Activated B cell treated with CpG ODN at 0.5 μM for 24 hours (primary cell): Measurements from ENCODE around the gene VGLL3. TPM values are rescaled to one million over a fixed set of nuclear protein-coding genes. Genes with fewer than 3 reads are reported as not detected.

ENCODE experiments used
- ATAC-seq: fragments of 200-7000 bp; cut with Tn5 transposase; one replicate; pipeline ENCODE4 v1.10.0; 2021; ENCODE audit warnings: low read depth, mild to moderate bottlenecking, moderate library complexity
- CTCF ChIA-PET: fragments of 350-600 bp; sonication (Branson Sonifier 250); formaldehyde crosslinking; loops from one replicate; lab custom pipeline; 2021; ENCODE audit warnings: antibody characterized with exemption; lab: Charles Lee
- POLR2A ChIA-PET: fragments of 350-600 bp; sonication (Branson Sonifier 250); formaldehyde crosslinking; loops from one replicate; lab custom pipeline; 2021; ENCODE audit warnings: antibody characterized with exemption; lab: Charles Lee
- DNase-seq: peaks from one replicate; pipeline ENCODE4 v3.0.0; 2022
- H3K27ac Mint-ChIP-seq: one replicate; pipeline ENCODE4 v1.8.0; 2020; ENCODE audit warnings: mixed read lengths
- H3K27me3 Mint-ChIP-seq: one replicate; pipeline ENCODE4 v1.8.0; 2021; ENCODE audit warnings: mixed read lengths
- H3K36me3 Mint-ChIP-seq: one replicate; pipeline ENCODE4 v1.8.0; 2021; ENCODE audit warnings: low read depth, mixed read lengths
- H3K4me1 Mint-ChIP-seq: one replicate; pipeline ENCODE4 v1.8.0; 2021; ENCODE audit warnings: mixed read lengths
- H3K4me3 Mint-ChIP-seq: one replicate; pipeline ENCODE4 v1.8.0; 2020; ENCODE audit warnings: mild to moderate bottlenecking, mixed read lengths
- H3K9me3 Mint-ChIP-seq: one replicate; pipeline ENCODE4 v1.8.0; 2020; ENCODE audit warnings: mixed read lengths
- CTCF ChIP-seq: fragments of 200-600 bp; IDR thresholded peaks from one replicate; pipeline ENCODE4 v1.8.0; 2022; ENCODE audit warnings: antibody characterized with exemption, mild to moderate bottlenecking
- intact Hi-C: fragments of 100-400 bp; cut with micrococcal nuclease; formaldehyde crosslinking; loops from one replicate; pipeline ENCODE4 v1.15.1; 2024
- total RNA-seq: library from RNA; stranded (reverse); gene quantifications from 2 replicates; pipeline ENCODE4 v1.2.3, GENCODE V29; 2022

The VGLL3 gene
- total RNA-seq, 1 donor from 2014 or later = not detected

- Mint-ChIP-seq H3K4me3 (no peak overlapping the region), H3K27ac (no peak overlapping the region), H3K9me3 (no peaks in the 10 kb centered on the region), H3K36me3 (no peaks in the 10 kb centered on the region), H3K4me1 (peaks cover 4% of the 10 kb centered on the region), H3K27me3 (peaks cover 27% of the 10 kb centered on the region)
- CTCF ChIA-PET = no interaction called here
- ATAC-seq = no peak
- DNase-seq = no peak
- TF ChIP-seq CTCF = no peak
- POLR2A ChIA-PET = no interaction called here
- intact Hi-C loops = no loop called here
Measured at GRCh38 chr3:86989611-86990010, 1.3 kb downstream of the VGLL3 start.

DNA sequence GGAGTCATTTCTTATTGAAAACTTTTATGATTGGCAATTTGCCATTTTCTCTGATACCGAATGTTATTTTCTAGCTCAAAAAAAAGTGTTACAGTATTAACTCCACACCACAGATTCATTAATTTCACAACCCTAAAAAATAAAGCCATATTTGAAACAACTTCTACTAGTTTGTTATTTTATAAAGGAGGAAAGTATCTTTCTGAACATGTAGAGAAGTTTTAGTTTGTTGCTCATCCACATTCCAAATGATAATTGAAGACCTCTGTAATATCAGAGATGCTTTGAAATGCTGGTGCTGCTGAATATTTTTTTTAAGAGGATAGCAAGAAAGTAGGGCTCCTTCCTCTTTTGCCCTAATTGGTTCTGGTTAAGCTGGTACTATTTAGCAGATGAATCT is 1.9 kb downstream of the VGLL3 start:
- no peaks in the 10 kb centered on the region for H3K9me3 Mint-ChIP-seq
- ChIA-PET POLR2A (no interaction called here), CTCF (no interaction called here)
- no peak overlapping the region for H3K4me3 Mint-ChIP-seq
- peaks cover 4% of the 10 kb centered on the region for H3K4me1 Mint-ChIP-seq
- intact Hi-C loops = no loop called here
- DNase-seq (no peak), ATAC-seq (no peak)
- no peaks in the 10 kb centered on the region for H3K36me3 Mint-ChIP-seq
- no peak overlapping the region for H3K27ac Mint-ChIP-seq
- H3K27me3 Mint-ChIP-seq = peaks cover 27% of the 10 kb centered on the region
- no peak for TF ChIP-seq CTCF

GRCh38 chr3:86988235-86988634 is 2.7 kb downstream of the VGLL3 start:
- peaks cover 23% of the 10 kb centered on the region for H3K27me3 Mint-ChIP-seq
- CTCF ChIA-PET = no interaction called here
- no peak for TF ChIP-seq CTCF

DNA sequence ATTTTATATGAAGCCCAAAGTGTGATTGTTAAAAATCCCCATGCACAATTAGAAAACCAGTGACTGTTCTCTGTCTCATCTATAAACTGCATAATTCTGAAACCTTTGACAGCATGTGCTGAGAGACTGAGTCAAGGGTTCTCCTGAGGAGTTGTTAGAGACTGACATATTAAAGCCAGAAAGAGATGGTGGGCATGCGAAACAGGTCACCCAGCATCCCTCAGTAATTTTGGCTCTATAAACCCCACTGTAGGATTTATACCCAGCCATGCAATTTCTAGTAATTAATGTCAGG is 3.6 kb downstream of the VGLL3 start:
- Mint-ChIP-seq H3K27me3 (peaks cover 22% of the 10 kb centered on the region), H3K4me3 (no peak overlapping the region), H3K36me3 (no peaks in the 10 kb centered on the region), H3K9me3 (no peaks in the 10 kb centered on the region), H3K27ac (no peak overlapping the region), H3K4me1 (peaks cover 4% of the 10 kb centered on the region)
- ATAC-seq = no peak
- no peak for TF ChIP-seq CTCF
- ChIA-PET CTCF (no interaction called here), POLR2A (no interaction called here)
- intact Hi-C loops = no loop called here
- no peak for DNase-seq

More at GRCh38 chr3:86988235-86988634, 2.7 kb downstream of the VGLL3 start:
- Mint-ChIP-seq H3K27ac (no peak overlapping the region), H3K4me1 (peaks cover 4% of the 10 kb centered on the region), H3K9me3 (no peaks in the 10 kb centered on the region), H3K4me3 (no peak overlapping the region), H3K36me3 (no peaks in the 10 kb centered on the region)
- intact Hi-C loops = no loop called here
- DNase-seq = no peak
- no peak for ATAC-seq
- POLR2A ChIA-PET = no interaction called here

DNA sequence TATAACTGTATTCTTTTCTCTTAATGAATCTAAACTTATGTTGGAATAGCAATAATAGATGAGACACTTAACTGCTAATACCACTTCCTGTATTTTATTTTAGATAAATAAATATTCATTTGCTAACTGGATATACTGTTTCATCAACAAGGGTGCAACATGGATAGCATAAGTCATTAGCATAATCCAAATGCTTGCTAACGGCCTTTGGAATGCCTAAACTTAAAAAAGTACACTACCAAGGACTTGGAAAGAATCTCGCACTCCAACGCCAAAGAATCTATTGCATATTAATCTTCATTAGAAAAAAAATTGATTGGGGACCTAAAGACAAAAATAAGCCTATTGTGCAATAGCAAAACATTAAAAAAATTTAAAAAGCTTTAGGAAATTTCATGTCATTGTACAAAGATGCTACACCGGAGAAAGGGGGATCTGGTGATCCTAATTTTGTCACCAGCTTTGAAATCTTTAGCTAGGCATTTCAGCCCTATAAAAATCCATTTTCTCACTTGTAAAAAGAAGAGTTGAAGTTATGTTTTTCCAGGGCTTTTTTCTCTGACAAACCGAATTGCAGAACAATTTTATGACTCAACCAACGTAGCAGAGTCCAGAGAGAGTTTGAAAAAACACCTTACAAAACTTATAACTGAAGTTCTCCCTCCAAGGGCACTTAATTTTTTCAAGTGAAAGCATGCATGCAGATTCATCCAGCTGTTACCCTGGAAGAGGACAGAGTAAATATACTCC is 4.1 kb downstream of the VGLL3 start:
- ATAC-seq (no peak), DNase-seq (no peak)
- TF ChIP-seq CTCF = no peak
- Mint-ChIP-seq H3K4me1 (peaks cover 4% of the 10 kb centered on the region), H3K36me3 (no peaks in the 10 kb centered on the region), H3K4me3 (no peak overlapping the region), H3K27ac (no peak overlapping the region), H3K27me3 (peaks cover 17% of the 10 kb centered on the region), H3K9me3 (no peaks in the 10 kb centered on the region)
- ChIA-PET POLR2A (no interaction called here), CTCF (no interaction called here)
- intact Hi-C loops = no loop called here
